K562 (cell line): ENCODE data around the gene U2SURP. TPM values are rescaled to one million over a fixed set of nuclear protein-coding genes. Genes with fewer than 3 reads are reported as not detected.

Source experiments
- DPF2 ChIP-seq: fragments of 450-650 bp; IDR thresholded peaks from 2 replicates; pipeline ENCODE4 v1.6.1; 2016
- E4F1 ChIP-seq: fragments of 250-450 bp; sonication (Bioruptor Pico); IDR thresholded peaks from 2 replicates; pipeline ENCODE4 v1.5.0; 2021; ENCODE audit warnings: mild to moderate bottlenecking, borderline replicate concordance
- ETS1 ChIP-seq: conservative IDR thresholded peaks from 2 replicates; pipeline ENCODE4 v1.6.1; 2011; ENCODE audit warnings: low read depth, mild to moderate bottlenecking, low read length; ENCODE audit not compliant: control insufficient read depth
- NKRF ChIP-seq: fragments of 450-650 bp; IDR thresholded peaks from 2 replicates; pipeline ENCODE4 v1.6.1; 2016; ENCODE audit warnings: borderline replicate concordance
- NR4A1 ChIP-seq, 2 experiments: fragments of 250-450 bp in 1 of 2; fragments of 450-650 bp in 1 of 2; sonication (Bioruptor Pico) in 1 of 2; IDR thresholded peaks; 2 replicates each; pipeline versions ENCODE4 v1.4.0 to v1.6.1; 2016 to 2020; ENCODE audit warnings: mild to moderate bottlenecking in 2 of 2, missing compliant biosample characterization in 1 of 2, missing genetic modification characterization in 1 of 2, moderate library complexity in 1 of 2
- PCBP2 ChIP-seq: fragments of 200-400 bp; formaldehyde crosslinking; IDR thresholded peaks from 2 replicates; pipeline ENCODE4 v1.6.1; 2018; ENCODE audit warnings: low read length, low read depth, mild to moderate bottlenecking, moderate library complexity; ENCODE audit not compliant: poor library complexity, severe bottlenecking
- PHF20 ChIP-seq: fragments of 450-650 bp; IDR thresholded peaks from 2 replicates; pipeline ENCODE4 v1.6.1; 2018; ENCODE audit not compliant: partially characterized antibody
- PKNOX1 ChIP-seq: fragments of 450-650 bp; IDR thresholded peaks from 2 replicates; pipeline ENCODE4 v1.6.1; 2016
- POLR2AphosphoS2 ChIP-seq: IDR thresholded peaks from 2 replicates; pipeline ENCODE4 v1.6.1; 2012; ENCODE audit warnings: low read length, improper control_type of control experiment
- ZFP1 ChIP-seq: fragments of 450-650 bp; formaldehyde crosslinking; IDR thresholded peaks from 2 replicates; pipeline ENCODE4 v1.4.0; 2020; ENCODE audit warnings: mild to moderate bottlenecking, mixed read lengths
- ZNF280A ChIP-seq: fragments of 450-650 bp; IDR thresholded peaks from 2 replicates; pipeline ENCODE4 v1.6.1; 2018; ENCODE audit warnings: mild to moderate bottlenecking, low read depth; ENCODE audit not compliant: partially characterized antibody
- ZNF324 ChIP-seq: fragments of 250-450 bp; sonication (Bioruptor Pico); IDR thresholded peaks from 2 replicates; pipeline ENCODE4 v1.4.0; 2020; ENCODE audit warnings: mild to moderate bottlenecking
- ZNF384 ChIP-seq: IDR thresholded peaks from 2 replicates; pipeline ENCODE4 v1.6.1; 2012; ENCODE audit warnings: low read depth, low read length, improper control_type of control experiment
- ZNF551 ChIP-seq: fragments of 250-450 bp; sonication (Bioruptor Pico); IDR thresholded peaks from 2 replicates; pipeline ENCODE4 v1.5.0; 2021; ENCODE audit warnings: mild to moderate bottlenecking, moderate library complexity
- ZNF717 ChIP-seq: fragments of 250-450 bp; sonication (Bioruptor Pico); IDR thresholded peaks from 2 replicates; pipeline ENCODE4 v1.5.0; 2021
- ZNF766 ChIP-seq: fragments of 200-800 bp; sonication (Bioruptor generic); conservative IDR thresholded peaks from 2 replicates; pipeline ENCODE4 v1.6.1; 2016; ENCODE audit warnings: missing genetic modification characterization, missing compliant biosample characterization
- polyA plus RNA-seq, 8 experiments: library from polyadenylated mRNA; depleted of rRNA in 4 of 8; stranded (reverse) in 5 of 8; unstranded in 3 of 8; fragments of >200 nt; fragmentation: Nextera tagmentation in 2 of 8; fragmentation: Illumina TruSeq in 1 of 8; extraction: Ambion mirVana in 2 of 8; extraction: Trizol in 1 of 8; gene quantifications; 2 replicates each; pipeline versions ENCODE4 v1.2.1 to v1.2.3, GENCODE V29; 2011 to 2014; ENCODE audit warnings: inconsistent platforms in 1 of 8, missing spikeins in 1 of 8
- total RNA-seq, 7 experiments: library from RNA; depleted of rRNA in 6 of 7; stranded (reverse); fragments of >200 nt in 6 of 7; fragmentation: Illumina TruSeq in 2 of 7; extraction: Trizol in 2 of 7; gene quantifications; 2 replicates each; pipeline versions ENCODE4 v1.2.1 to v1.2.3, GENCODE V29; 2011 to 2021; ENCODE audit warnings: low replicate concordance in 1 of 7

Gene U2SURP
- total and polyA plus RNA-seq, 9 of the 15 experiments (the other 6 are each of a cell fraction or from before 2014, with no cell fraction given), result 128 to 322 (median 191) TPM

GRCh38 chr3:142976621-142977398 is 24.6 kb upstream of the U2SURP start (continued):
- TF ChIP-seq E4F1 (CRISPR knock-in tag) (no peak), DPF2 (peak; percentile 97), PHF20 (no peak), ZNF280A (no peak), PCBP2 (no peak), NR4A1 (CRISPR knock-in tag; IDR thresholded peaks at IDR 0.05) (no peak), NR4A1 (tag; IDR thresholded peaks at IDR 0.05) (0 out of 2 replicates have a peak, but pooled peaks have one; percentile 44), NKRF (no peak), ZNF324 (CRISPR knock-in tag) (no peak), ZNF766 (CRISPR knock-in tag) (peak; percentile 85; the same call in 1 of the 2 replicates), POLR2AphosphoS2 (no peak), ZNF551 (CRISPR knock-in tag) (no peak), ZNF384 (peak; percentile 89), ZNF717 (CRISPR knock-in tag) (no peak), ETS1 (no peak), PKNOX1 (no peak; the same call in 1 of the 2 replicates), ZFP1 (CRISPR knock-in tag) (no peak)
